ENCODE results near the gene MAP3K20.
"Not testable (repeated sequence)": the region's sequence is repeated elsewhere in the genome, so short reads cannot be mapped to it uniquely, and the experiment has no call there.

MAP3K20 gene

DNA sequence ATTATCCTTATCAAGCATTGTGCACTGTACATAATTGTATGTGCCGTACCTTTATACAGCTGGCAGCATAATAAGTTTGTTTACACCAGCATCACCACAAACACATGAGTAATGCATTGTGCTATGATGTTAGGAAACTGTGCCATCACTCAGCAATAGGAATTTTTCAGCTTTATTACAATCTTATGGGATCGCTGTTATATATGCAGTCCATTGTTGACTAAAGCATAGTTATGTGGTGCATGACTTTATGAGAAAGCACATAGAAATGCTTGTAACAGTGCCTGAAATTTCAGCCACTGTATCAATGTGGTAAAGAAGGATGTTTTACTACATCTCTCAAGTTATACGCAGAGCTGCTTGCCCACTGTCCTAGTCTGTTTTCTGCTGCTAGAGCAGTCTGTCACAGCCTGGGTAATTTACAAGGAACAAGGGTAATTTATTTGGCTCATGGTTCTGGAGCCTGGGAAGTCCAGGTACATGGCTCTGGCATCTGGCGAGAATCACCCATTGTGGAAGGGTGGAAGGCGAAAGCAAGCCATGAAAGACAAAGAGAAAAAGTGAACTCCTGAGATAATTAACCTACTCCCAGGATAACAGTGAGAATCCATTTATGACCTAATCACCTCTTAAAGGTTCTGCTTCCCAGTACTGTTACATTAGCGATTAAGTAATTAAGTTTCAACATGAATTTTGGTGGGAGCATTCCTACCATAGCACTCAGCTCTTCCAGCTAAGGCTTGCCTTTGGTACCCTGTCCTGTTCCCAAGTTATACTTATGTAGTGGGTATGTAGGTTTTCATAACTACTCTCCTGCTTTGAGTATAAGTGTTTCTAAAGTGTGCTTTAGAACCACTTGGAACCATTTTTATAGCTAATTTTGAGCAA lies 4.6 kb downstream of the MAP3K20 start:
- DNase-seq (ENCODE audit: insufficient read length, low spot score) (no peak), FAIRE-seq (no peak)

DNA sequence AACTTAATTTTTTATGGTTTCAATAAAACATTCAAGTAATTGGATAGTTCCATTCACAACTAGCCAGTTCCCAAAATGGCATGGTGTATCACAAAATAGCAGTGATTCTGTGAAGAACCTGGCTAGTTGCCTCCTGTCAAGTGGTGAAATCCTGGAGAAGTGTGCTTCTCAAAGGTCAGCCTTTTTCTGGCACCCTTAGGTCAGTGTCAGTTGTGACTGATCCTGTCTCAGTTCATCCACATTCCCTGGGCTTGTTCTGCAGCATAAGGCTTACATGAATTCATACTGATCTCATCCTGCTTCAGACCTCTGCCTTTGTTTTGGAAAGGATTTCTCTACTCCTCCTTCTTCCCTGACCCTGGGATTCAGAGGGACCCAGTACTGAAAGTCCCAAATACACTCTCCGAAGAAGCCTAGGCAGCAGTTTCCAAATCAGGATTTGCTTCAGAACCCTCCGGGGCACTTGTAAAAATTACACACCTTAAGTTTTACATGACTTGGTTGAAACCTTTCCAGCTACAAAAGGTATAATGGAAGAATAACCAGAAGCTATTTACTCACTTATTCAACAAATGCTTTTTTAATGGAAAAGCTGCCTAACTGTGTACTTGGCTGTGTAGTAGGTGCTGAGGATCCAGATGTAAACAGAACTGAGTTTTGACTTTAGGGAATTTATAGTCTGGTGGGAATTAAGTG lies 11.0 kb downstream of the MAP3K20 start:
- DNase-seq (ENCODE audit: insufficient read length, low spot score) (no peak), FAIRE-seq (no peak)

DNA sequence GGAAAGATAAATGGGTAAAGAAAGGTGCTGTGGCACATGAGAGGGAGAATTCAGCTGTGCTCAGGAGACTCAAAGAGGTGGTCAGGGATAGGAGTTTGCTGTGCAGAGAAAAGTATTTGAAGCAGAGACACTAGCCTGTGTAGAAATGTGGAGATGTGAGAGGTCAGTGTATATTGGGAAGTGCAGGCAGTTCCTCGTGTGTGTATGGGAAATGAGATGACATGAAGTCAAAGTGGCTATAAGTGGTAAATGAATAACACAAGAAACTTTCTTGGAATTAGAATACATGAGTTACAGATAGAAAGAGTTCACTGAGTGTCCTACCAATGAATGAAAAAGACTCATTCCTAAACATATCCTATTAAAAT lies 11.6 kb downstream of the MAP3K20 start:
- FAIRE-seq (no peak), DNase-seq (ENCODE audit: insufficient read length, low spot score) (no peak)

DNA sequence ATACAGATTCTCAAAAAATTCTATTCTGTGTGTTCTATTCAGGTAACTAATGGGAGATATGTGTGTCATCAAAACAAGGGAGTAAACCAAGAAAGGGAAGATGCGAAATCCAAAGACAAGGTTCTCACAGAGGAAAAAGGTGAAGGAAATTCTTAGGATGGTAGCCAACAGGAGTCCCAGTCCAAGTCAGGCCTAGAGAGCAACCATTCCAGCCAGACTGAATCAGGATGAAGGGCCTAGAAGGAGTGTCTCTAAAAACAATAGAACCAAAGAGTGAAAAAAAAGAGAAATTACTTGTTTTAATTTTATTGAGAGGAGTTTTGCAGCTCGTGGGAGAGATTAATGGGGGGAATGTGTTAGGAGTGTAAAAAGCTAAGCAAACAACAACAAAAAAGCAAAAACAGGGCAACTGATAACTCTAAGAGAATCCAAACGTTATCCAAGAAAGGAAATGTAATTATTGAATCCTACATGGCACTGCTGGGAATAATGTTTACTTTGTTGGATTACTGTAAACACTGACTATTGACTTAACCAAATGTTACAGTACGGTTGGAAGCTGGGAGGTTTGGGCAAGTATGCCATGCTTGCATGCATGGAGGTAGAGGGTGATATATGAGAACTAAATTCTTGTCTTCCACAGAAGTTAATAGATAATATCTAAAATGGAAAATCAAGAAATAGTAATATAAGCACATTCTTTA lies 12.3 kb downstream of the MAP3K20 start:
- FAIRE-seq (no peak), DNase-seq (ENCODE audit: insufficient read length, low spot score) (no peak)

DNA sequence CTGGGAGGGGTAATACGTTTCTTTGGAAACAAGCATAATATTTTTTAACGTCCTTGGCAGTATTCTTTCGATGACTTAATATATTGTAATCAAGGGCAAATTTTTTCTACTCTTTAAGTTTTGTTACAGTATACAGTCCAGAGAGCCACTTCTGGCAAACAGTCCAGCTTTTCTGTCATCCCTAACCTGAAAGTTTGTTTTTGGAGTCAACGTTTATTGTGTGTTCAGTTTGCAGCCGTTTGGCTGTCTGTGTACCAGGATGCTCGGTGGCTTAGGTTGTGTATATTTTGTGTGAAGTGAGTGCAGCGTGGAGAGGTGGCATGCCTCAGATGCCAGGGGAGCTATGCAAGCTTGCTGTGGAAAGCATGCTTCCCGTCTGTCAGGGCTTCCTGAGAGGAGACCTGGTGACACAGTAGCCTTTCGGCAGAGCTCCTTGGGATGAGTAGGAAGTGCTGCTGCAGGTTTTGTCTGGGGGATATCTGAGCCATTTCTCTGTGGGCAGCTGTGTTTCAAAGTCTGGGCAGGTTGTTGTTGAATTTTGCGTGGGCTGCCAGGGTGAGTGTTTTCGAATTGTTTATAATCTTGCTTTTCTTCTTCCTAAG lies 14.7 kb downstream of the MAP3K20 start:
- no peak for DNase-seq (ENCODE audit: insufficient read length, low spot score)
- no peak for FAIRE-seq

DNA sequence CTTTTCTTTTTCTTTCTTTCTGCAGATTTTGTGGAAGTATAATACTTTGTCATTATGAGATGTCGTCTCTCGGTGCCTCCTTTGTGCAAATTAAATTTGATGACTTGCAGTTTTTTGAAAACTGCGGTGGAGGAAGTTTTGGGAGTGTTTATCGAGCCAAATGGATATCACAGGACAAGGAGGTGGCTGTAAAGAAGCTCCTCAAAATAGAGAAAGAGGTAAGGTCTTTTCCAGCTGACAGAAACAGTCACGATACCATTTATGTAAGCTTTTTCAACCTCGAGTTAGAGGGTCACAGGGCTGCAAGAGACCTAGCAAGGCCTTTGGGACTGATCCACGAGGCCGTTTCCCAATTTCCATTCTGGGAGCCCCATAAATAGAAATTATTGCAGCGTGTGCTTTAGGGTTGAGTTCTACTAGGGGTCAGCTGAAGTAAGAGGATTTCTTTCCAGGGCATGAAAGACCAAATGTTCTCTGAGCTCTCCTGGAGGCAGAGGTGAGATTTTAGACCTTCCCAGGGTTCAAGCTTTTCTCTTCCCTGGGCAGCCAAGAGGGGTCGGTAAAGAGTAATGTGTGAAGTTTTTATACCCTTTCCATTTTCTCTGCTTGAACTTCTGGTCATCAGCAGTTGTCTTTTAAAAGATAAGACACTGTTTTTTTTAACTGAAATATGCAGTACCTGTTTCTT lies 15.5 kb downstream of the MAP3K20 start:
- DNase-seq (ENCODE audit: insufficient read length, low spot score): no peak
- no peak for FAIRE-seq

DNA sequence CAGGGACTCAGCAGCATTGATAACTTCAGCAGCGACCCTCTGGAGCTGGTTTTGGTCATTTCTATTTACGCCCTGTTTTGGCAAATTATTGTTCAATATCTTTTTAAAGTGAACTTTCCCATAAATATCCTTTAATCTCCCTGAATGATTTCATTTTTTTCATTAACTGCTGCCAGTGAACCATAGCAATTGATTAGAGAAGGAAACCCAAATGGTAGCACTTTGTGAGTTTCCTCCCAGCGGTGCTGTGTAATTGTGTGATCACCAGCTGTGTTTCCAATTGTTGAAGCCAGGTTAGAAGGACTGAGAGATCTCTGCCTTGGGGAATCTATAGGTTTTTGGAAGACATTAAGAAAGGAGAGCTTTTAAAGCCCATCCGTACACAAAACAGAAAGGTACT lies 16.3 kb downstream of the MAP3K20 start:
- DNase-seq (ENCODE audit: insufficient read length, low spot score): no peak
- FAIRE-seq: no peak

DNA sequence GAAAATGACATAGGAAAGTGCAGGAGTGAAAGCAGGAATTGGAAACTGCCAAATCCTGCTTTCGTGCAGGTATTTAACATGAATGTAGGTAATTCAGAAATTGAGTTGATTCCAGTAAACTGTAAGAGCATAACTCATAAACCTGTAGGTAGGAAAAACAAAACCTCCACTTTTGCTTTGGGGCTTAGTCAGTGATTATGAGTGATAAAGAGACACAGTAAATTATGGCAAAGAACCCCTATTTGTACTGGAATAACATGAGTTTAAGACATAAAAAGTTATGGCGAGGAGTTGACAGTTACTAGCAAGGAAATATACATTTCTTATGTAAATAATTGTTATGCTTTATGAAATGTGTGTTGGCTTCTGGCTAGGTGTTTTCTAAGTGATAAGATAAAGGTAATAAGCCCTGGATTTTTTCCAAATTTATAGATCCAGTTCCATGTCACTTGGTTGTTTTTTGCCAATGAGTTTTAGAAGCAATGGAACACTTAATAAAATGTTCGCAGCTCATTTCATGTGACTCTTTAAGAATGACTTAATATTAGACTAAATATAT lies 17.3 kb downstream of the MAP3K20 start:
- FAIRE-seq (peak; percentile 51), DNase-seq (ENCODE audit: insufficient read length, low spot score) (no peak)

DNA sequence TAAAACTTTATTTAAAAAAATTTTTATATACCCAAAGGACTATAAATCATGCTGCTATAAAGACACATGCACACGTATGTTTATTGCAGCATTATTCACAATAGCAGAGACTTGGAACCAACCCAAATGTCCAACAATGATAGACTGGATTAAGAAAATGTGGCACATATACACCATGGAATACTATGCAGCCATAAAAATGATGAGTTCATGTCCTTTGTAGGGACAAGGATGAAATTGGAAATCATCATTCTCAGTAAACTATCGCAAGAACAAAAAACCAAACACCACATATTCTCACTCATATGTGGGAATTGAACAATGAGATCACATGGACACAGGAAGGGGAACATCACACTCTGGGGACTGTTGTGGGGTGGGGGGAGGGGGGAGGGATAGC lies 18.0 kb downstream of the MAP3K20 start:
- FAIRE-seq; DNase-seq (ENCODE audit: insufficient read length, low spot score): not testable (repeated sequence)

DNA sequence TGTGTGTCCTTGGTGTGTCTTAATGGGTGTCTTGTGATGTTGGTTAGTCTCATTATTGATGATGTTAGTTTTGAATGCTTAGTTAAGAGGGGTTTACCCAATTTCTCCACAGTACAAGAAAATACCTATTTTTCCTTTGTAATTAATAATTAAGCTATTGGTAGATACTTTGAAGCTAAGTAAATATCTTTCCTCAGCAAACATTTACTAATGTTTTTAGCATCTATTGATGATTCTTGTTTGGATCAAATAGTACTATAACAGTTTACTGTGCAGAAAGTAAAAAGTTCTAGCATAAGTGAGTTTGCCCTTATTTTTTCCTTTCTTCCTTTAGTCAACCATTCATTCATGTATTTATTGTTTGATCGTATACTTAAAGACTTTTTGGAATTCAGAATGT lies 19.1 kb downstream of the MAP3K20 start:
- no peak for FAIRE-seq
- DNase-seq (ENCODE audit: insufficient read length, low spot score): no peak

DNA sequence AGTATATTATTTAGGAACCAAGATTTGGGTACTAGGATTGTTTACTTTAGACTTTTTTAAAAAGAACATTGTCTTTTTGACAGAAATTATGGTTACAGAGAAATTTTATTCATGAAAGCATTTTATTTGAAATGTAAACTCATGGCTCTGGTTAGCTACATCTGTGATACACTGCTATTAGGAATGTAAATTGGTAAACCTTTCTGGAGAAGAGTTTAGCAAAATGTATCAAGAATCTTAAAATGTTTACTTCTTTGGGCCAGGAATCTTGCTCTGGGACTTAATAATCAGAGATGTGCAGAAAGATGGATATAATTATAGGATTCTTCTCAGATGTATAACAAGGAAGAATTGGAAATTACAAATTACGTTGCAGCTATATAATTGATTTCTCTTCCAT lies 19.7 kb downstream of the MAP3K20 start:
- DNase-seq (ENCODE audit: insufficient read length, low spot score): no peak
- FAIRE-seq: no peak

DNA sequence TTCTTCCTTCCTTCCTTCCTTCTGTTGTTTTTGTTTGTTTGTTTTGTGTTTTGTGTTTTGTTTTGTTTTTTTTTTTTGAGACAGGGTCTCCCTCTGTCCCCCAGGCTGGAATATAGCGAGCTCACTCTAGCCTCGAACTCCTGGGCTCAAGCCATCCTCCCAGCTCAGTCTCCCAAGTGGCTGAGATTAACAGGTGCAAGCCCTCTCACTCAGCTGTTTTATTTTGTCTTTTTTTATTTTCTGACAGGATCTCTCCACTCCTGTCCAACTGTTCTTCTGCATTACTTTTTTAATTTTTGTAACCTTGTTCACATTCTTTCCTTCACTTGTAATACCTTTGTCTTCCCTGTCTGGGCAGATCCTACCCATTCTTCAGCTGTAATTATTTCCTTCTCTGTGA lies 23.6 kb downstream of the MAP3K20 start:
- peak; percentile 14 for FAIRE-seq
- DNase-seq (ENCODE audit: insufficient read length, low spot score): no peak

DNA sequence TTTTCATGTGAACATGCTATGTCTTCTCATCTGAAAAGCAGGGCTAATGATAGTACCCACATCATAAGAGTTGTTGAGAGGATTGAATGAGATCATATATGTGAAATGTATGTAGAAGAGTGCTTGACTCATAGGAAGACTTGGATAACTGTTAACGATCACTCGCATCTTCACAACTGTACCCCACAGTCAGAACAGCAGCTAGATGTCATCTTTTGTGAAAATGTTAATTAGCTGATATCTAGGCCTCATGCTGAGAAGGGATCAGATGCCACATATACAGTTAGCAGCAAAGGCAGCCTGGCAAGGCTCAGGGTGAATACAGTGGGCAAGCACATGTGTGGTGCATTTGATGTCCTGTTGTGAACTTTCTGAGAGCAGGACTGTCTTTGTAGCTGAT lies 24.2 kb downstream of the MAP3K20 start:
- FAIRE-seq (no peak), DNase-seq (ENCODE audit: insufficient read length, low spot score) (no peak)

DNA sequence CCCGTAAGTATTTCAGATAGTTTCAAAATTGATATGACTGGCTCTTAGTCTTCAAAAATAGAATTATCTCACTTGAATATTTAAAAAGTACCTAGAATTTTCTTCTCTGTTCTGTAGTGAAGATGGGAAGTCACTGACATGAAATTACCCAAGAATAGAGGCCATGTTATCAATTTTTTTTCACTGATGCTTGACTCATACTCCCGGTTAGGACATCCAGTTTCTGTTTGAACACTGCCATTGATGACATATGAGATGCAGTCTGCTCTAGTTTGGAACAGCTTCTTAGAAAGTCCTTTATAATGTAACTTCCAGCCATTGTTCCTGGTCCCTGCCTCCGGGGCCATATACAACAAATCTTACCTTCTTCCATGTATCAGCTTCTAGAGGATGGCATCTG lies 26.0 kb downstream of the MAP3K20 start:
- FAIRE-seq: peak; percentile 82

DNA sequence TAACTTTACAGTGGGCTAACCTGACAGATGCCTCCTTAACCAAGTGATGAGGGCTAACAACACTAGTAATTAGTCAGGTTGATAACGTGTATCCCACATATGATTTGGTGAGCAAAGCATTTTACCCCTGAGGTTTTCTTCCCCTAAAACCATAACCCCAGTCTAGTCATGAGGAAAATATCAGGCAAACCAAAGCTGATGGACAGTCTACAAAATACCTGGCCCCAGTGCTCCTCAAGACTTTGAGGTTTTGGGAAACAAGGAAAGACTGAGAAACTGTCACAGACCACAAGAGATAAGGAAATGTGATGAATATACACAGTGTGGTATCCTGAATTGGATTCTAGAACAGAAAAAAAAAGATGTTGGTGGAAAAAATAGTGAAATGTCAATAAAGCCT lies 28.5 kb downstream of the MAP3K20 start:
- DNase-seq (ENCODE audit: insufficient read length, low spot score) (no peak), FAIRE-seq (no peak)

More for the DNA sequence above, 26.0 kb downstream of the MAP3K20 start:
- DNase-seq (ENCODE audit: insufficient read length, low spot score): no peak

DNA sequence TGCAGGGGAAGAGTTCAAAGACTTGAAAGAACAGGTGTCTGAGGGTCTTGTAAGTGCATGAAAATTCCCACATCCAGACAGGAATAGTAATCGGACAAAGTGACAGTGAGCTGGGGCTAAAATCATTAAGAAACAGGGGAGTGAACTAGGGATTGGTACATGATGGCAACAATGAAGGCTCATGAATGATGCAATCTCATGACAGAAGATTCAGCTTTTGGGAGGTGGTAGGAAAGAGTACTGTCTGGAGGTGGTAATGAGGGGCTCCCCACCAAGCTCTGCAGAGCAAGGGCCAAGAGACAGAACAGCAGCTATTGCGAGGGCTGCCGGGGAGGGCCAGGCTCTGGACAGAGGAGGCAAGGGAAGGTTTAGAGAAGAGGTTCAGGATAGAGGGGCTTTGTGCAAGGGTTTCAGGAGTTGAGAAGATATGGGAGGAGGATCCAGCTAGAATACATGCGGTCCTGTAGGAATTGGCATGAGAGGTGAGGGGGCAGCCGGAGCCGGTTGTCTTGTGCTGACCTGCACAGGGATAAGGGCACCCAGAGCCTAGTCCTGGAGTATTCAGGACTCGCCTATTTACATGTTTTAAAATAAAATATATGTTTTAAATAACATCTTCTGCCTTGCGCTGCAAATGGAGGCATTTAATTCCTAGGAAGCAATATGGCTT lies 31.4 kb downstream of the MAP3K20 start:
- FAIRE-seq (no peak), DNase-seq (ENCODE audit: insufficient read length, low spot score) (no peak)

DNA sequence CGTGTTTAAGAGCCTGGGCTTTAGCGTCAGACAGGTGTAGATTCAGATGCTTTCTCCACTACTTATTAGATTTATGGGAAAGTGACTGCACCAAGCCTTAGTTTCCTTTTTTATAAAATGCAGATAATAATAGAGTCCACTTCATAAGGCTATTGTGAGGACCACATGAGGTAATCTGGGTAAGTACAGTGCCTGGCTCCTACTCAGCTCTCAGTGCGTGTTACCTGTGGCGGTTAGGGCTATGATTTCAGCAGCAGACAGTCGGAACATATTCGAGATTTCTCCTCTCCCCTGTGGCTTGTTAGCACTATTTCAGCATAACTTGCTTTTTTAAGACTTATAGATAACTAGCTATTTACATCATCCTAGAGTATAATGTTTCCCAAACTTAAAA lies 32.0 kb downstream of the MAP3K20 start:
- DNase-seq (ENCODE audit: insufficient read length, low spot score) (no peak), FAIRE-seq (no peak)

DNA sequence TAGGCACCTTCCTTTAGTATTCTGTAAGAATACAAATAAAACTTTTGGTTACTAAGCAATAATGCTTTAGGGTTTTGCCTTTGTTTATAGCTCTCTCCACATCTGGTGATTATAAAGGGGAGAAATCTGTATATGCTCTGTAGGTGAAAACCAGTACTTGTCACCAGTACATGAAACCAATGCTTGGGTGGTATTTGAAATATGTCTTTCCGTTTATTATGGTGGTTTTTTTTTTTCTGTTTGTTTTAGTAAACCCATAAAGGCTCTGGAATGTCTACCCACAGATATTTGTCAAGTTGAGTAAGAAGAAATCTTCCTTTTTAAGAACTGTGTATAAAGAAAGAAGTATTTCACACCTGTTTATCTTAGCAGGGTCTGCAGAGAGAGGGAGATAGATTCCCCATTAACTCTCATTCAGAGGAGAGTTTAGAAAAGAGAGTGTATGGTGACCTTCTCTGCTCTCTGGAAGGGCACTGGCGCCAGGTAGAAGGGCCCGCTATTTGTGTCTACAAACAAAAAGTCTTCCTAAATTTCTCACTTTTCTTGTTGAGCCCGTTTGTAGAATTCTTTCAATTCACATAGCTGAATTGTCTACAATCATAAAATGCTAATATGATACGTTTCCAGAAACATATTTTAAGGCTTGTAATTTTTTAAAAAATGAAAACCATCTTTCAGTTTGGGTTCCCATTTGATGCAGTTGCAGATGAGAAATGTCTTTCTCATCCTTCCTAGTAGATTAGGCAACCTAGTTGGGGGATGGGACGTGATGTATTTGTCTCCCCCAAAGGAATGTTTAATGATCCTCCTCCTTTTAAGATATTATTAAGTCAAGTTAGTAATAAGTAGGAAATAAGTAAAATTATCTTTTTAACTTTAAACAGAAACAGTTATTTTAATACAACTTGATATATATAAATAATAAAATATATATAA lies 33.9 kb downstream of the MAP3K20 start:
- DNase-seq (ENCODE audit: insufficient read length, low spot score): no peak

DNA sequence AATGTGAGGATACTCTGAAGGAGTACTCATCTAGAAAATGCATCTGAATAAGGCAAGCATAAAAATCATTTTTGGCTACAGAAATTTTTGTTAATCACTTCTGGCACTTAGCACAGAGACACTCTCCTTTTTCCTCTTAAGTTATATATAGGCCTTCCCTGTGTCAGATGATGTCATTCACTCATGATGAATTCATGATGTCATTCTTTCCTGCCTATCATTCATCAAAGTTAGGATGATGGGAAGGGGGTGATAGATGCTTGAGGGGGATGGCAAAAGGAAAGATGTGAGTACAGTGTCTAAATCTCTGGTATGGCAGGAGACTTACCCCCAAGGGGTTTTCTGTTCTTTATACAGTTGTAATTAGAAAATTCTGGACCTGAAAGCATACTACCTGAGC lies 42.0 kb downstream of the MAP3K20 start:
- no peak for DNase-seq (ENCODE audit: insufficient read length, low spot score)
- no peak for FAIRE-seq

More for the DNA sequence above, 33.9 kb downstream of the MAP3K20 start:
- no peak for FAIRE-seq

All from GM19239 (cell line).